ENCODE data around the gene TLK2.
"Not testable (repeated sequence)": the region's sequence is repeated elsewhere in the genome, so short reads cannot be mapped to it uniquely, and the experiment has no call there.

TLK2 gene

GRCh38 chr17:62490990-62491389 lies 12.4 kb downstream of the TLK2 start:
- not testable (repeated sequence) for DNase-seq (ENCODE audit: low read depth)

- not testable (repeated sequence) for DNase-seq (ENCODE audit: low read depth)
These were observed 14.5 kb downstream of the TLK2 start for GRCh38 chr17:62493049-62493655.

GRCh38 chr17:62494073-62494472 lies 15.4 kb downstream of the TLK2 start:
- DNase-seq (ENCODE audit: low read depth) = not testable (repeated sequence)

GRCh38 chr17:62496344-62496743 lies 17.7 kb downstream of the TLK2 start:
- DNase-seq (ENCODE audit: low read depth) = not testable (repeated sequence)

- DNase-seq (ENCODE audit: low read depth) = not testable (repeated sequence)
These were observed 20.2 kb downstream of the TLK2 start for GRCh38 chr17:62498796-62499195.

- not testable (repeated sequence) for DNase-seq (ENCODE audit: low read depth)
These were observed 21.8 kb downstream of the TLK2 start for GRCh38 chr17:62500463-62500862.

GRCh38 chr17:62504857-62505256 lies 26.2 kb downstream of the TLK2 start:
- not testable (repeated sequence) for DNase-seq (ENCODE audit: low read depth)

- not testable (repeated sequence) for DNase-seq (ENCODE audit: low read depth)
These were observed 28.7 kb downstream of the TLK2 start for GRCh38 chr17:62507191-62507836.

- DNase-seq (ENCODE audit: low read depth) = not testable (repeated sequence)
These were observed 31.7 kb downstream of the TLK2 start for GRCh38 chr17:62510247-62510819.

- not testable (repeated sequence) for DNase-seq (ENCODE audit: low read depth)
These were observed 32.4 kb downstream of the TLK2 start for GRCh38 chr17:62511014-62511413.

- DNase-seq (ENCODE audit: low read depth) = not testable (repeated sequence)
These were observed 37.8 kb downstream of the TLK2 start for GRCh38 chr17:62516376-62516775.

GRCh38 chr17:62521295-62521694 lies 42.7 kb downstream of the TLK2 start:
- not testable (repeated sequence) for DNase-seq (ENCODE audit: low read depth)

- DNase-seq (ENCODE audit: low read depth) = not testable (repeated sequence)
These were observed 45.5 kb downstream of the TLK2 start for GRCh38 chr17:62524077-62524476.

- DNase-seq (ENCODE audit: low read depth) = not testable (repeated sequence)
These were observed 46.7 kb downstream of the TLK2 start for GRCh38 chr17:62525317-62525716.

GRCh38 chr17:62530936-62531335 lies 52.3 kb downstream of the TLK2 start:
- DNase-seq (ENCODE audit: low read depth) = not testable (repeated sequence)

- not testable (repeated sequence) for DNase-seq (ENCODE audit: low read depth)
These were observed 57.9 kb downstream of the TLK2 start for GRCh38 chr17:62536557-62536956.

- not testable (repeated sequence) for DNase-seq (ENCODE audit: low read depth)
These were observed 62.4 kb downstream of the TLK2 start for GRCh38 chr17:62541073-62541472.

GRCh38 chr17:62543278-62543775 lies 64.7 kb downstream of the TLK2 start:
- not testable (repeated sequence) for DNase-seq (ENCODE audit: low read depth)

GRCh38 chr17:62546066-62546465 lies 67.4 kb downstream of the TLK2 start:
- not testable (repeated sequence) for DNase-seq (ENCODE audit: low read depth)

GRCh38 chr17:62552851-62553659 lies 74.4 kb downstream of the TLK2 start:
- DNase-seq (ENCODE audit: low read depth) = not testable (repeated sequence)

- DNase-seq (ENCODE audit: low read depth) = not testable (repeated sequence)
These were observed 78.9 kb downstream of the TLK2 start for GRCh38 chr17:62557532-62557931.

GRCh38 chr17:62558941-62559340 lies 80.3 kb downstream of the TLK2 start:
- not testable (repeated sequence) for DNase-seq (ENCODE audit: low read depth)

Measured in CMK (cell line).